Measurements from ENCODE around the gene MED27. TPM values are rescaled to one million over a fixed set of nuclear protein-coding genes. Genes with fewer than 3 reads are reported as not detected.

Gene MED27
- total and polyA plus RNA-seq, 2 experiments from 2014 or later = 21.4 to 41.1 TPM

DNA sequence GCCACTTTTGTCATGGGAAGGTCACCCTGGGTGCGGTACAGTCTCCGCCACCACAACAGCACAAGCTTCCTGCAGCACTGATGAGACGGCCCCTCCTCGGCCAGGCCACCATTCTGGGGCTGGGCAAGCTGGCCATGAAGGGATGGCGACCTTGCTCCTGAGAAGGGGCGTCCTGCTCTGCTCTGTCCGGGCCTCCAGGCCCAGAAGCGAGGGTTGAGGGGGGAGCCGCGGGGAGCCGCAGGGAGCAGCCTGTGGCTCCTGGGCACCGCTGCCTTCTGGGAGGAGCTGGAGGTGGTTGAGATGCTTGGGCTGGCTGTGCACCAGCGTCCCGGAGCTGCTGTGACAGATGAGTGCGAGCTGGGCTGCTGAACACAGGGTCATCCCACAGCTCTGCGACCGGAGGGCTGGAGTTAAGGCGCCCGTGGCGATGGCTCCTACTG lies 255.5 kb downstream of the MED27 start:
- Histone ChIP-seq H3K9me3 (ENCODE audit: low read depth) (no peaks in the 10 kb centered on the region), H3K27me3 (replicated peaks; ENCODE audit: insufficient read depth) (peaks cover 71% of the 10 kb centered on the region), H3K36me3 (ENCODE audit: low read depth) (no peaks in the 10 kb centered on the region), H3K27ac (no peak overlapping the region), H4K20me1 (ENCODE audit: insufficient read depth) (no peaks in the 10 kb centered on the region), H3K4me3 (no peak overlapping the region), H3K4me2 (ENCODE audit: unreplicated experiment) (no peak overlapping the region), H3F3A (ENCODE audit: insufficient read depth) (no peaks in the 10 kb centered on the region), H3K79me2 (ENCODE audit: insufficient read depth) (no peaks in the 10 kb centered on the region), H2AFZ (no peak overlapping the region), H3K4me1 (ENCODE audit: insufficient read depth) (no peaks in the 10 kb centered on the region), H3K9ac (no peak overlapping the region), H3K9me2 (ENCODE audit: insufficient read depth) (no peaks in the 10 kb centered on the region)
- in situ Hi-C loops (cut with MboI) = no loop called here
- WGBS, 2 experiments (ENCODE audit: low coverage in 1 of 2, low lambda C conversion rate in 2 of 2, missing lambda C conversion rate in 2 of 2) = 39% methylated on average over 19 to 20 of the region's 20 CpGs
- DNase-seq = no peak
- no peak for TF ChIP-seq EZH2phosphoT487 (IDR thresholded peaks at IDR 0.05; ENCODE audit: insufficient read depth, low read depth)
- no peak for TF ChIP-seq EZH2 (IDR thresholded peaks at IDR 0.05; ENCODE audit: insufficient read depth, poor library complexity, severe bottlenecking)

DNA sequence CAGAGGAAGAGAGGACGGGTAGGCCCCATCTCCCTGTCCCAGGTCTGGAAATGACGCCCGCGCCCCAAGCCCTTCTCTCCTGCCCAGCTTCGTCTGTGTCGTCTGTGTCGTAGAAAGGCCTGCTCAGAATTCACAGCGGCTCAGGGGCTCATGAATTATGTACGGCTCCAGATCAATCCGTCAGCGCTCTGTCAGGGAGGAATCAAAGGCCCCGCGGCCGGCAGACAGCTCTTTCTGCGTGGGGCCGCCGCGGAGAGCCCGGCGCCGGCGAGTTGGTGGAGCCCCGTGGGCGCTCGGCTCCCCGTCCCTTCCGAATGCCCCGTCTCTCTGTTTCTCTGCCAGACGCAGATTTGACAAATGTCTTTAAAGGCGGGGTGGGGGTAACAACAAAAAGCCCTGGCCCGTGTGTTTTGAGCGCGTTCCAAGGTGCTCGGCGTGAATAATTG lies 255.9 kb downstream of the MED27 start:
- H3K9ac ChIP-seq = no peak overlapping the region
- no peak overlapping the region for H3K4me3 ChIP-seq
- in situ Hi-C loops (cut with MboI) = no loop called here
- no peak overlapping the region for H3K4me2 ChIP-seq (ENCODE audit: unreplicated experiment)
- H3K79me2 ChIP-seq (ENCODE audit: insufficient read depth) = no peaks in the 10 kb centered on the region
- no peaks in the 10 kb centered on the region for H4K20me1 ChIP-seq (ENCODE audit: insufficient read depth)
- no peaks in the 10 kb centered on the region for H3K9me2 ChIP-seq (ENCODE audit: insufficient read depth)
- no peak overlapping the region for H3K27ac ChIP-seq
- TF ChIP-seq EZH2phosphoT487 (IDR thresholded peaks at IDR 0.05; ENCODE audit: insufficient read depth, low read depth) = no peak
- H3K4me1 ChIP-seq (ENCODE audit: insufficient read depth) = no peaks in the 10 kb centered on the region
- DNase-seq = no peak
- peaks cover 72% of the 10 kb centered on the region for H3K27me3 ChIP-seq (replicated peaks; ENCODE audit: insufficient read depth)
- no peaks in the 10 kb centered on the region for H3F3A ChIP-seq (ENCODE audit: insufficient read depth)
- H2AFZ ChIP-seq = no peak overlapping the region
- H3K36me3 ChIP-seq (ENCODE audit: low read depth) = no peaks in the 10 kb centered on the region
- WGBS, 2 experiments (ENCODE audit: low coverage in 1 of 2, low lambda C conversion rate in 2 of 2, missing lambda C conversion rate in 2 of 2) = 51 to 59% methylated on average over 22 to 35 of the region's 35 CpGs
- H3K9me3 ChIP-seq (ENCODE audit: low read depth) = no peaks in the 10 kb centered on the region

DNA sequence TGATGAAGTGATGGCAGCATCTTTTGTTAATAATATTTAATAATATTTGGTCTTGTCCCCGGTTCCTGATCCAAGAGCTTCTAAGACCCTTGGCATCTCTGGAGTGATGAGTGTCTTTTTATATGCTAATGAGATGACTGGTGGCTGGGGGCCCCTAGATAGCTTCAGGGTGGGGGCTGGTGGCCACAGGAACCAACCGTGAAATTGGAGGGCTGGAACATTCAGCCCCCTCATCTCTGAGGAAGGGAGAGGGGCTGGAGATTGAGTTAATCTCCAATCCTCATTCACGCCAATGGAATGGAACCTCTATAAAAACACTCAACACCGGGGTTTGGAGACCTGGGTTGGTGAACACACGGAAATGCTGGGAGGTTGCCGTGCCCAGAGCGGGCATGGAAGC lies 261.6 kb downstream of the MED27 start:
- Histone ChIP-seq H3K9me3 (ENCODE audit: low read depth) (no peaks in the 10 kb centered on the region), H3K4me2 (ENCODE audit: unreplicated experiment) (no peak overlapping the region), H3K36me3 (ENCODE audit: low read depth) (no peaks in the 10 kb centered on the region), H4K20me1 (ENCODE audit: insufficient read depth) (no peaks in the 10 kb centered on the region), H3K9me2 (ENCODE audit: insufficient read depth) (no peaks in the 10 kb centered on the region), H3K4me1 (ENCODE audit: insufficient read depth) (no peaks in the 10 kb centered on the region), H3K4me3 (no peak overlapping the region), H3K9ac (no peak overlapping the region), H3K27me3 (replicated peaks; ENCODE audit: insufficient read depth) (peaks cover 77% of the 10 kb centered on the region), H2AFZ (no peak overlapping the region), H3K79me2 (ENCODE audit: insufficient read depth) (no peaks in the 10 kb centered on the region), H3K27ac (no peak overlapping the region), H3F3A (ENCODE audit: insufficient read depth) (no peaks in the 10 kb centered on the region)
- DNase-seq = no peak
- TF ChIP-seq EZH2 (IDR thresholded peaks at IDR 0.05; ENCODE audit: insufficient read depth, poor library complexity, severe bottlenecking) (no peak), EZH2phosphoT487 (IDR thresholded peaks at IDR 0.05; ENCODE audit: insufficient read depth, low read depth) (no peak)
- 40 to 46% methylated on average over 7 of the region's 7 CpGs for WGBS, 2 experiments (ENCODE audit: low coverage in 1 of 2, low lambda C conversion rate in 2 of 2, missing lambda C conversion rate in 2 of 2)
- in situ Hi-C loops (cut with MboI) = no loop called here

DNA sequence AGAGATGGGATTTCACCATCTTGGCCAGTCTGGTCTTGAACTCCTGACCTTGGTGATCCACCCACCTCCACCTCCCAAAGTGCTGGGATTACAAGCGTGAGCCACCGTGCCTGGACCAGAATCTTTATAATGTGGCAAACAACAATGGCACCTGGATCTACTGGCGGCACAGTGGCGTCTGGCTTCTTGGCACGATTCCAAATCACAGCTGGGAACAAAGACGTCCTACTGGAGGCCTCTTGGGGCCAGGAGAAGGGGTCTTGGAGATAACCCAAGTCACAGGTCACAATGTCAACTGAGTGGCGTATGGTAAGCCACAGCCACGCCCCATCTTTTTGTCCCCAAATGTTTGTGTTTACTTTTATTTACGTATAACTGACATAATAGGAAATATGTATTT lies 262.0 kb downstream of the MED27 start:
- H3K9me3 ChIP-seq (ENCODE audit: low read depth) = no peaks in the 10 kb centered on the region
- TF ChIP-seq EZH2 (IDR thresholded peaks at IDR 0.05; ENCODE audit: insufficient read depth, poor library complexity, severe bottlenecking) (no peak), EZH2phosphoT487 (IDR thresholded peaks at IDR 0.05; ENCODE audit: insufficient read depth, low read depth) (no peak)
- no peak overlapping the region for H3K9ac ChIP-seq
- no peaks in the 10 kb centered on the region for H3K9me2 ChIP-seq (ENCODE audit: insufficient read depth)
- H3K4me2 ChIP-seq (ENCODE audit: unreplicated experiment) = no peak overlapping the region
- no peaks in the 10 kb centered on the region for H4K20me1 ChIP-seq (ENCODE audit: insufficient read depth)
- DNase-seq = no peak
- WGBS, 2 experiments (ENCODE audit: low coverage in 1 of 2, low lambda C conversion rate in 2 of 2, missing lambda C conversion rate in 2 of 2) = 43 to 51% methylated on average over 9 of the region's 9 CpGs
- no peak overlapping the region for H3K27ac ChIP-seq
- in situ Hi-C loops (cut with MboI) = no loop called here
- H3K4me3 ChIP-seq = no peak overlapping the region
- no peaks in the 10 kb centered on the region for H3K79me2 ChIP-seq (ENCODE audit: insufficient read depth)
- no peak overlapping the region for H2AFZ ChIP-seq
- no peaks in the 10 kb centered on the region for H3K4me1 ChIP-seq (ENCODE audit: insufficient read depth)
- H3K36me3 ChIP-seq (ENCODE audit: low read depth) = no peaks in the 10 kb centered on the region
- peaks cover 78% of the 10 kb centered on the region for H3K27me3 ChIP-seq (replicated peaks; ENCODE audit: insufficient read depth)
- no peaks in the 10 kb centered on the region for H3F3A ChIP-seq (ENCODE audit: insufficient read depth)

DNA sequence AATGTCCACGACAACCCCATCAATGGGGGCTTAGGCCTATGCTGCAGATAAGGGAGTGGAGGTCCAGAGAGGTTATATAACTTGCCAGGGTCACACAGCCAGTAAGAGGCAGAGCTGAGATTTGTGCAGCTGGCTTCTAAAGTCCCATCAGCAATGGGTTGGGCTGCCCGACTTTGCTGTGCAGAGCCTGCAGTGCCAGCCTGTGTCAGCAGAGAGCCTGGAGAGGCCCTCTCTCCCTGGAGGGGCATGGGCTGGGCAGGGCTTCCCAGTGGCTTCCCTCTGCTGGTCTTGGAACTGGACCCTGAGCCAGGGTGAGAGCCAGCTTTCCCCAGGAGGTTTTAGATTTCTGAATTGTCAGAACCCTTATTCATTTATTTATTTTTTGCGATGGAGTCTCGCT lies 262.6 kb downstream of the MED27 start:
- 57 to 64% methylated on average over 3 to 4 of the region's 4 CpGs for WGBS, 2 experiments (ENCODE audit: low coverage in 1 of 2, low lambda C conversion rate in 2 of 2, missing lambda C conversion rate in 2 of 2)
- H3K27me3 ChIP-seq (replicated peaks; ENCODE audit: insufficient read depth) = peaks cover 76% of the 10 kb centered on the region

More for the DNA sequence above, 262.6 kb downstream of the MED27 start:
- no peaks in the 10 kb centered on the region for H4K20me1 ChIP-seq (ENCODE audit: insufficient read depth)
- H3K27ac ChIP-seq = no peak overlapping the region
- TF ChIP-seq EZH2 (IDR thresholded peaks at IDR 0.05; ENCODE audit: insufficient read depth, poor library complexity, severe bottlenecking) (no peak), EZH2phosphoT487 (IDR thresholded peaks at IDR 0.05; ENCODE audit: insufficient read depth, low read depth) (no peak)
- H3K9me2 ChIP-seq (ENCODE audit: insufficient read depth) = no peaks in the 10 kb centered on the region
- H3K4me2 ChIP-seq (ENCODE audit: unreplicated experiment) = no peak overlapping the region
- H3K9me3 ChIP-seq (ENCODE audit: low read depth) = no peaks in the 10 kb centered on the region
- H2AFZ ChIP-seq = no peak overlapping the region
- H3K79me2 ChIP-seq (ENCODE audit: insufficient read depth) = no peaks in the 10 kb centered on the region
- H3K4me1 ChIP-seq (ENCODE audit: insufficient read depth) = no peaks in the 10 kb centered on the region
- H3K36me3 ChIP-seq (ENCODE audit: low read depth) = no peaks in the 10 kb centered on the region
- DNase-seq = no peak
- in situ Hi-C loops (cut with MboI) = no loop called here
- no peak overlapping the region for H3K4me3 ChIP-seq
- H3K9ac ChIP-seq = no peak overlapping the region
- no peaks in the 10 kb centered on the region for H3F3A ChIP-seq (ENCODE audit: insufficient read depth)
